GM06990 (cell line): ENCODE data around the gene ANKRD33B.

ENCODE experiments used
- DNase-seq: peaks from one replicate; pipeline ENCODE4 v3.0.0-alpha.2; 2011; ENCODE audit not compliant: insufficient read length; ENCODE audit errors: extremely low read depth
- H3K27me3 ChIP-seq: replicated peaks from 2 replicates; pipeline ENCODE4 v1.6.0; 2011; ENCODE audit warnings: low read length; ENCODE audit not compliant: control insufficient read depth, insufficient read depth
- H3K36me3 ChIP-seq: 2 replicates; pipeline ENCODE4 v1.5.1; 2011; ENCODE audit warnings: low read length; ENCODE audit not compliant: control insufficient read depth, insufficient read depth
- H3K4me3 ChIP-seq: replicated peaks from 2 replicates; pipeline ENCODE4 v1.5.1; 2011; ENCODE audit warnings: low read depth, mild to moderate bottlenecking, control low read depth, low read length
- CTCF ChIP-seq: IDR thresholded peaks from 2 replicates; pipeline ENCODE4 v1.5.1; 2011; ENCODE audit warnings: low read length, control low read depth, mild to moderate bottlenecking, inconsistent platforms; ENCODE audit not compliant: insufficient read depth, poor library complexity, severe bottlenecking

The ANKRD33B gene

GRCh38 chr5:10577371-10578292 lies 13.8 kb downstream of the ANKRD33B start:
- Histone ChIP-seq H3K4me3 (peak overlapping the region; percentile 17), H3K36me3 (peaks cover 3% of the 10 kb centered on the region; the same call in 1 of the 2 replicates), H3K27me3 (no peaks in the 10 kb centered on the region)
- no peak for TF ChIP-seq CTCF
- DNase-seq = peak; percentile 56

GRCh38 chr5:10578293-10578665 lies 14.4 kb downstream of the ANKRD33B start:
- no peak for DNase-seq
- Histone ChIP-seq H3K27me3 (no peaks in the 10 kb centered on the region), H3K36me3 (peaks cover 3% of the 10 kb centered on the region; the same call in 1 of the 2 replicates), H3K4me3 (no peak overlapping the region; the same call in 1 of the 2 replicates)
- TF ChIP-seq CTCF = no peak

- TF ChIP-seq CTCF = no peak
- Histone ChIP-seq H3K4me3 (no peak overlapping the region), H3K27me3 (no peaks in the 10 kb centered on the region), H3K36me3 (peaks cover 3% of the 10 kb centered on the region; the same call in 1 of the 2 replicates)
- no peak for DNase-seq
Measured at GRCh38 chr5:10578869-10579268, 15.0 kb downstream of the ANKRD33B start.

GRCh38 chr5:10579536-10580521 lies 16.0 kb downstream of the ANKRD33B start:
- peak overlapping the region; percentile 22; the same call in 1 of the 2 replicates for H3K4me3 ChIP-seq
- no peak for TF ChIP-seq CTCF
- H3K27me3 ChIP-seq = no peaks in the 10 kb centered on the region
- no peak for DNase-seq
- peaks cover 3% of the 10 kb centered on the region for H3K36me3 ChIP-seq

GRCh38 chr5:10580531-10581423 lies 16.9 kb downstream of the ANKRD33B start:
- TF ChIP-seq CTCF = no peak
- Histone ChIP-seq H3K4me3 (no peak overlapping the region), H3K27me3 (no peaks in the 10 kb centered on the region), H3K36me3 (peaks cover 5% of the 10 kb centered on the region)
- no peak for DNase-seq
